Measurements from ENCODE around the gene RANBP1. TPM values are rescaled to one million over a fixed set of nuclear protein-coding genes. Genes with fewer than 3 reads are reported as not detected.
A peak's percentile ranks its signal among the peaks of the same experiment; 100 is the strongest.

RANBP1 gene
- total and polyA plus RNA-seq, 9 of the 15 experiments (the other 6 are each of a cell fraction or from before 2014, with no cell fraction given) = 162 to 2,891 (median 1,289) TPM

DNA sequence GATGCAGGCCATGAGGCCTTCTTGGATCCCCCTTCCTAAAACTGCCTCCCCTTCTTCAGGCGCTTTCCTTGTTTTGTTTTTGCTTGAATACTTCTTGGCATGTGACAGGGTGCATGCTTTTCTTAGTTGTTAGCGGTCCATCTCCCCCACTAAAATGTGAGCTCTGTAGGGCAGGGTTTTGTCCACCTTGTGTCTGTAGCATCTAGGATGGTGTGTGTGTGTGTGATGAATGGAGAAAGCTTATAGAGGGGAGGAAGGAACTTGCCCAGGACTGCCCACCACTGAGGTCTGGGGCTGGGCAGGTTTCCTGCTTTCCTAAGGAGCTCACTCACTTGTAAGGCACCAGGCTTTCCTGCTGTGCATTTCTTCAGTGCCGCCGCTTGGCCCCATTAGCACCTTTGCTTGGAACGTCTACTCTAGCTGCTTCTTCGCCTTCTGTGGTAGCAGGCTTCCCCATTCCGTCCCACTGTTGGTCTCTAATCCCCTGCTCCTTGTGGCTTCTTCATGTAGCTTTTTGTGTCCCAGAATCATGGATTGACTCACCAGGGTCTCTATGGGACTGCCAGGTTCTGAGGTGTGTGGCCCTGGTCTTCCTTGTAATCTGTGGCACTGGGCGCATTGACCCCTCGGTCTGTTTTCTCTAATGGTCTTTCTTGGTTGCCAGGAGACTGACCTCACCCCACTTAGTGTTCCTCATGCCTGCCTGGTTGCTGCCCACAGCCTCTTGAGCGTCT is 32.6 kb upstream of the RANBP1 start (continued):
- TF ChIP-seq PHTF2 (CRISPR knock-in tag; IDR thresholded peaks at IDR 0.05) = no peak
- TF ChIP-seq ZBTB12 (CRISPR knock-in tag; IDR thresholded peaks at IDR 0.05) = no peak
- TF ChIP-seq ZNF12 (CRISPR knock-in tag; IDR thresholded peaks at IDR 0.05) = no peak
- TF ChIP-seq UBTF (IDR thresholded peaks at IDR 0.05; ENCODE audit: borderline replicate concordance in 1 of 2, low read depth in 2 of 2, low read length in 2 of 2) = no peak
- no peak for TF ChIP-seq CEBPB (tag; IDR thresholded peaks at IDR 0.05)
- peak; percentile 69 for TF ChIP-seq WHSC1 (IDR thresholded peaks at IDR 0.05; ENCODE audit: low read length)
- TF ChIP-seq ETV1 (tag; conservative IDR thresholded peaks at IDR 0.05; ENCODE audit: low read depth) = no peak
- TF ChIP-seq ZNF165 (CRISPR knock-in tag; IDR thresholded peaks at IDR 0.05; ENCODE audit: borderline replicate concordance) = no peak
- no peak for TF ChIP-seq CHD4 (IDR thresholded peaks at IDR 0.05; ENCODE audit: insufficient read depth, insufficient replicate concordance, low read depth, low read length, poor library complexity, severe bottlenecking)
- TF ChIP-seq NR4A1 (CRISPR knock-in tag; IDR thresholded peaks at IDR 0.05) = peak; percentile 65; the same call in 1 of the 2 replicates
- no peak for TF ChIP-seq NR4A1 (tag; IDR thresholded peaks at IDR 0.05)
- TF ChIP-seq POLR2G (IDR thresholded peaks at IDR 0.05; ENCODE audit: low read depth, low read length) = no peak
- TF ChIP-seq CXXC5 (CRISPR knock-in tag; IDR thresholded peaks at IDR 0.05) = peak; percentile 38; the same call in 1 of the 2 replicates
- no peak for TF ChIP-seq CHD1 (IDR thresholded peaks at IDR 0.05; ENCODE audit: low read length)
- TF ChIP-seq ZNF41 (CRISPR knock-in tag; conservative IDR thresholded peaks at IDR 0.05) = no peak
- no peak for TF ChIP-seq L3MBTL2 (IDR thresholded peaks at IDR 0.05)
- TF ChIP-seq MTA3 (IDR thresholded peaks at IDR 0.05; ENCODE audit: borderline replicate concordance) = no peak
- TF ChIP-seq POLR2A (conservative IDR thresholded peaks at IDR 0.05) = no peak
- no peak for TF ChIP-seq ZNF239 (CRISPR knock-in tag; IDR thresholded peaks at IDR 0.05)
- TF ChIP-seq, protein P1, sequence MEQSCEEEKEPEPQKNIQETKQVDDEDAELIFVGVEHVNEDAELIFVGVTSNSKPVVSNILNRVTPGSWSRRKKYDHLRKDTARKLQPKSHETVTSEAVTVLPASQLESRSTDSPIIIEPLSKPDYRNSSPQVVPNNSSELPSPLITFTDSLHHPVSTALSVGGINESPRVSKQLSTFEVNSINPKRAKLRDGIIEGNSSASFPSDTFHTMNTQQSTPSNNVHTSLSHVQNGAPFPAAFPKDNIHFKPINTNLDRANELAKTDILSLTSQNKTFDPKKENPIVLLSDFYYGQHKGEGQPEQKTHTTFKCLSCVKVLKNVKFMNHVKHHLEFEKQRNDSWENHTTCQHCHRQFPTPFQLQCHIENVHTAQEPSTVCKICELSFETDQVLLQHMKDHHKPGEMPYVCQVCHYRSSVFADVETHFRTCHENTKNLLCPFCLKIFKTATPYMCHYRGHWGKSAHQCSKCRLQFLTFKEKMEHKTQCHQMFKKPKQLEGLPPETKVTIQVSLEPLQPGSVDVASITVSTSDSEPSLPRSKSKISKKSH (CRISPR knock-in tag; IDR thresholded peaks at IDR 0.05) = 0 out of 2 replicates have a peak, but pooled peaks have one; percentile 43
- TF ChIP-seq ZNF274 (IDR thresholded peaks at IDR 0.05; ENCODE audit: borderline replicate concordance, low read depth, low read length) = no peak
- TF ChIP-seq RBM22 (IDR thresholded peaks at IDR 0.05; ENCODE audit: low read depth, low read length, poor library complexity, severe bottlenecking) = no peak
- no peak for TF ChIP-seq ZNF717 (CRISPR knock-in tag; IDR thresholded peaks at IDR 0.05)
- TF ChIP-seq ZNF24 (IDR thresholded peaks at IDR 0.05) = no peak

All from K562 (cell line).